GM20000 (cell line): Measurements from ENCODE around the gene AUNIP.

Experiments
- DNase-seq: peaks from one replicate; pipeline ENCODE4 v3.0.0; 2012; ENCODE audit warnings: low spot score
- CTCF ChIP-seq: IDR thresholded peaks from 2 replicates; pipeline ENCODE4 v1.5.1; 2012; ENCODE audit warnings: mild to moderate bottlenecking, control low read depth; ENCODE audit errors: extremely low read depth, missing control alignments

The AUNIP gene

GRCh38 chr1:25885602-25886001 is 26.3 kb upstream of the AUNIP start:
- no peak for DNase-seq
- no peak for TF ChIP-seq CTCF

GRCh38 chr1:25881266-25881665 is 22.0 kb upstream of the AUNIP start:
- DNase-seq: no peak
- TF ChIP-seq CTCF: no peak

DNA sequence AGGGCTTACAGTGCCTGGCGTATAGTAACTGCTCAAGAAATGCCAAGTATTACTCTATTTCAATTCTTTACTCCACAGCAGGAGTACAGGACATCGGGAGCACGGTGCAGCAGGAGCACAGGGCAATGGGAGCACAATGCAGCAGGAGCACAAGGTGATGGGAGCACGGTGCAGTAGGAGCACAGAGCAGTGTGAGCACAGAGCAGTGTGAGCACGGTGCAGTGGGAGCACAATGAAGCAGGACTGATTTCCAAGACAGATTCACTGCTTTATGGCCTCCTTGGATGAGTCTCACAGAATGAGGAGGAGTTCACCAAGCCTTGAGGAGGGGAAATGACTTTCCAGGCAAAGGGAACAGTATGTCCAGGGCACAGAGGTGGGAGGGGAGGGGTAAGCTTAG is 21.3 kb upstream of the AUNIP start:
- TF ChIP-seq CTCF: no peak
- DNase-seq: no peak

GRCh38 chr1:25879675-25880074 is 20.4 kb upstream of the AUNIP start:
- no peak for DNase-seq

DNA sequence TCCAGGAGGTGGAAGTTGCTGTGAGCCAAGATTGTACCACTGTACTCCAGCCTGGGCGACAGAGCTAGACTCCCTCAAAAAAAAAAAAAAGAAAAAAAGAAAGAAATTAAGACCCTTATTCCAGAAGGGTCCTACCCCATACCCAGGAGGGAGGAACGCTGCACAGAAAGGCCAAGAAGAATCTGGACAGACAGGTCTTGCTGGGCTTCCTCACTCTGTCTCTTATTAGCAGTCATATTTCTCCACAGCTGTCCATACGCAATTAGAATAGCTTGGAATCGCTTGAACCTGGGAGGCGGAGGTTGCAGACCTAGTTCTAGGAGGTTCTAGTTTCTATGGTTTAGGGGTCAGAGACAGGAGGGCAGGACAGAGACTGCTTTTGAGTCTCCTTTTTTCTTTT is 19.4 kb upstream of the AUNIP start:
- no peak for TF ChIP-seq CTCF
- no peak for DNase-seq

More at GRCh38 chr1:25879675-25880074, 20.4 kb upstream of the AUNIP start:
- no peak for TF ChIP-seq CTCF

DNA sequence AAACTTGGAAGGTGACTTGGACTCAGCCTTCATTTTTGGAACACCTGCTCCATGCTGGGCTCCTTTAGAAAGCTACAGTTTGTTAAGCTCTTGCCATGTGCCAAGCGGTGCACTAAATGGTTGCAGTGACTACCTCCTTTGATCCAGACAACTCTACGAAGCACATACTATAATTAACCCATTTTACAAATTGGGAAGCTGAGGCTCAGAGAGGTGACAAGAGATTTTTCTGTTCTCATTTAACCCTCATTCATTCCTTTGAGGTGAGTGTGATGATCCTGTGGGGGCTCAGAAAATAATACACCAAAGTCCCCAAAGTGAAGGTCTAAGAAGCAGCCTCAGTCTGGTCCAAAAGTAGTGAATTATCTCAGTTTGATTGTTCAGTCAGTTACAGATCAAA is 17.9 kb upstream of the AUNIP start:
- TF ChIP-seq CTCF: no peak
- DNase-seq: no peak

DNA sequence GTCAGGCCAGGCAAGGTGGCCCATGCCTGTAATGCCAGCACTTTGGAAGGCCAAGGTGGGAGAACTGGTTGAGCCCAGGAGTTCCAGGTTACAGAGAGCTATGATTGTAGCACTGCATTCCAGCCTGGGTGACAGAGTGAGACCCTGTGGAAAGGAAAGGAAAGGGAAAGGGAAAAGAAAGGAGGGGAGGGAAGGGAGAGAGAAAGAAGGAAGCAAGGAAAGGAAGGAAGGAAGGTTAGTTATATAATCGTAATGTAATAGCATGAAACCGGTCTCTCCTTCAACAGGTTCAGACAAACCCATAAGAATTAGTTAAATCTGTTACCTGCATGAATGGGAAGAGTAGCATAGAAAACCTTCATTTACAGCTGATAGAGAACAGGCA is 17.4 kb upstream of the AUNIP start:
- no peak for DNase-seq
- no peak for TF ChIP-seq CTCF
